B cell (primary cell): ENCODE results near the gene NSD1. TPM values are rescaled to one million over a fixed set of nuclear protein-coding genes. Genes with fewer than 3 reads are reported as not detected.

Source experiments
- ATAC-seq: fragments of 200-7000 bp; cut with Tn5 transposase; one replicate; pipeline ENCODE4 v1.10.0; 2021; ENCODE audit warnings: low read depth, mild to moderate bottlenecking, moderate number of reproducible peaks, moderate library complexity
- CTCF ChIA-PET: fragments of 350-600 bp; sonication (Branson Sonifier 250); formaldehyde crosslinking; loops from one replicate; lab custom pipeline; 2021; ENCODE audit warnings: antibody characterized with exemption, inconsistent platforms; lab: Charles Lee
- POLR2A ChIA-PET: fragments of 350-600 bp; sonication (Branson Sonifier 250); formaldehyde crosslinking; loops from one replicate; lab custom pipeline; 2021; ENCODE audit warnings: antibody characterized with exemption; lab: Charles Lee
- DNase-seq: peaks from one replicate; pipeline ENCODE4 v3.0.0; 2013
- H2AFZ ChIP-seq: 2 replicates; pipeline ENCODE4 v1.6.1; 2012; ENCODE audit warnings: mild to moderate bottlenecking, low read depth, low read length; ENCODE audit not compliant: insufficient read depth, poor library complexity, severe bottlenecking
- H3K27ac ChIP-seq, 2 donors: 1 replicate in 1 of 2; 2 replicates in 1 of 2; pipeline ENCODE4 v1.5.1; 2012 to 2013; ENCODE audit warnings: low read length in 2 of 2, mild to moderate bottlenecking in 2 of 2, moderate library complexity in 1 of 2
- H3K27me3 ChIP-seq, 4 experiments: fragments of 200-600 bp in 1 of 4; sonication (generic) in 1 of 4; replicated peaks in 1 of 4; 1 replicate in 2 of 4; 2 replicates in 2 of 4; pipeline versions ENCODE4 v1.6.1 to v1.7.0; 2013 to 2016; ENCODE audit warnings: low read length in 3 of 4, mild to moderate bottlenecking in 2 of 4, mixed read lengths in 1 of 4, moderate library complexity in 1 of 4; ENCODE audit not compliant: insufficient read depth in 4 of 4, control insufficient read depth in 3 of 4; ENCODE audit errors: control extremely low read depth in 1 of 4
- H3K36me3 ChIP-seq, 2 experiments: replicated peaks in 1 of 2; 1 replicate in 1 of 2; 2 replicates in 1 of 2; pipeline versions ENCODE4 v1.6.1 to v1.7.1; 2013; ENCODE audit warnings: low read length in 1 of 2; ENCODE audit not compliant: insufficient read depth in 2 of 2, control insufficient read depth in 1 of 2; ENCODE audit errors: control extremely low read depth in 1 of 2, extremely low read depth in 1 of 2
- H3K4me1 ChIP-seq, 2 donors: fragments of 200-600 bp in 1 of 2; sonication (generic) in 1 of 2; 1 replicate in 1 of 2; 2 replicates in 1 of 2; pipeline versions ENCODE4 v1.5.1 to v1.6.1; 2013 to 2017; ENCODE audit warnings: low read length in 2 of 2; ENCODE audit not compliant: control insufficient read depth in 2 of 2, insufficient read depth in 2 of 2
- H3K4me2 ChIP-seq: replicated peaks from 2 replicates; pipeline ENCODE3; 2012; ENCODE audit warnings: mild to moderate bottlenecking, low read depth, low read length; ENCODE audit not compliant: poor library complexity, severe bottlenecking
- H3K4me3 ChIP-seq, 5 experiments: fragments of 200-600 bp in 1 of 5; sonication (generic) in 1 of 5; 1 replicate in 3 of 5; 2 replicates in 2 of 5; pipeline versions ENCODE4 v1.5.1 to v1.7.0; 2011 to 2016; ENCODE audit warnings: low read length in 4 of 5, mild to moderate bottlenecking in 4 of 5, low read depth in 2 of 5, control low read depth in 1 of 5, moderate library complexity in 1 of 5; ENCODE audit not compliant: insufficient read depth in 1 of 5; ENCODE audit errors: control extremely low read depth in 1 of 5, extremely low read depth in 1 of 5
- H3K79me2 ChIP-seq: fragments of 200-600 bp; sonication (generic); one replicate; pipeline ENCODE4 v1.6.0; 2016; ENCODE audit warnings: low read length; ENCODE audit not compliant: control insufficient read depth, insufficient read depth
- H3K9ac ChIP-seq: fragments of 200-600 bp; sonication (generic); 2 replicates; pipeline ENCODE4 v1.6.1; 2017; ENCODE audit warnings: mild to moderate bottlenecking, low read length, moderate library complexity
- H3K9me3 ChIP-seq, 3 donors: one replicate each; pipeline versions ENCODE4 v1.6.1 to v1.7.1; 2013; ENCODE audit warnings: low read length in 2 of 3; ENCODE audit not compliant: control insufficient read depth in 2 of 3, insufficient read depth in 1 of 3; ENCODE audit errors: control extremely low read depth in 1 of 3
- H4K20me1 ChIP-seq: 2 replicates; pipeline ENCODE4 v1.6.0; 2012; ENCODE audit warnings: mild to moderate bottlenecking, low read length; ENCODE audit not compliant: insufficient read depth, control insufficient read depth, poor library complexity, severe bottlenecking
- H3K27ac Mint-ChIP-seq: one replicate; pipeline ENCODE4 v1.8.0; 2021; ENCODE audit warnings: mixed read lengths
- H3K27me3 Mint-ChIP-seq: one replicate; pipeline ENCODE4 v1.8.0; 2021; ENCODE audit warnings: mixed read lengths
- H3K4me1 Mint-ChIP-seq: one replicate; pipeline ENCODE4 v1.8.0; 2021; ENCODE audit warnings: mixed read lengths
- H3K4me3 Mint-ChIP-seq: one replicate; pipeline ENCODE4 v1.8.0; 2021; ENCODE audit warnings: mixed read lengths
- H3K9me3 Mint-ChIP-seq: one replicate; pipeline ENCODE4 v1.8.0; 2022; ENCODE audit warnings: mixed read lengths; ENCODE audit not compliant: insufficient read depth
- EZH2 ChIP-seq: IDR thresholded peaks from 2 replicates; pipeline ENCODE4 v1.6.1; 2012; ENCODE audit warnings: borderline replicate concordance, low read depth, mild to moderate bottlenecking, moderate library complexity, low read length; ENCODE audit not compliant: insufficient read depth, poor library complexity, severe bottlenecking
- WGBS: methylation state at CpG from one replicate; pipeline ENCODE4 v1.1.5; 2013; ENCODE audit warnings: missing lambda C conversion rate; ENCODE audit not compliant: insufficient coverage; 5-methylcytosine and 5-hydroxymethylcytosine counted together
- intact Hi-C: fragments of 100-400 bp; cut with micrococcal nuclease; formaldehyde crosslinking; loops from one replicate; pipeline ENCODE4 v1.10.0; 2022
- polyA plus RNA-seq: library from polyadenylated mRNA; depleted of rRNA; stranded (reverse); fragments of >200 nt; gene quantifications from 2 replicates; pipeline ENCODE4 v1.2.3, GENCODE V29; 2012
- total RNA-seq, 2 donors: library from RNA; stranded (reverse); fragments of 120-200 nt in 1 of 2; gene quantifications; 1 replicate in 1 of 2; 2 replicates in 1 of 2; pipeline versions ENCODE4 v1.2.3 to v1.2.4, GENCODE V29; 2013 to 2022
- TF ChIP-seq, protein P1 (sequence below): fragments of 200-600 bp; IDR thresholded peaks from one replicate; pipeline ENCODE4 v1.8.0; 2022; ENCODE audit warnings: antibody characterized with exemption, mild to moderate bottlenecking

The NSD1 gene
- total and polyA plus RNA-seq, 2 donors (not counting 1 experiment from before 2014, with no cell fraction given), result 10.8 to 145 TPM

DNA sequence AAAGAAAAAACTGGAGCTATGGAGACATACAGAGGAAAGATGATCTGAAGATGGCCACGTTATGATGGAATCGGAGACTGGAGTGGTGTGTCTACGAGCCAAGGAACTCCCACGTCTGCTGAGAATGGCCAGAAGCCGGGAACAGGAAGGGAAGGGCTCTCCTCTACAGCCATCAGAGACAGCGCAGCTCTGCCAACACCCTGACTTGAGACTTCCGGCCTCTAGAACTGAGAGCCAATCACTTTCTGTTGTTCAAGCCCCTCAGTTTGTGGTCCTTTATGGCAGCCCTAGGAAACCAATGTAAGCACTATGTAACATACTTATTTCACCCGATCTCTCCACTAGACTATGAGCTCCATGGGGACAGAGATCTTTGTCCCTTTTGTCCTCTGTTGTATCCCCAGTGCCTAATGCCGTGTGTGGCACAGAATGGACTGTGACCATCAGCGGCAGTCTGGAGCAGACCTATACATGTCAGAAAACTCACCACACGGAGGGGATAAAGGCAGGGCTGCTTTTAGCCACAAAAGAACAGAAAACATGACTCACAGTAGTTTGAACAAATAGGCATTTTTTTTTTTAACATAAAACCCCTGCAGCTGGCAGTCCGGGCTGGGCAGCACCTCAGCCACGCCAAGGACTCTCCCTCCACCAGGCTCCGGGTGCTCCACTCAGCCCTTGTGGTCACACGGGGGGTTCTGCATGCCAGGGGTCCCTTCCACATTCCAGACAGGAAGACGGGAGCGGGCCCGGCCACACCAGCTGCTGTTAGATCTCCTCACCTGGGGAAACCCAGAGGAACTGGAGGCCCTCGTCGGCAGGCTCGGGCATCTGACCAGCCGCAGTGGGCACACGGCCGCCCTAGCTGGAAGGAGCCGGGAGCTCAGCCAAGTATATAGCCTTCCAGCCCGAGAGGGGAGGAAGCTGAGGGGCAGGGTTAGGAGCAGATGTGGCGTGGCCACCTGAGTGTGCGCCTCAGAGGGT, 194.3 kb downstream of the NSD1 start:
- Mint-ChIP-seq H3K4me1 (peaks cover 19% of the 10 kb centered on the region), H3K4me3 (no peak overlapping the region), H3K9me3 (no peaks in the 10 kb centered on the region), H3K27me3 (no peaks in the 10 kb centered on the region), H3K27ac (peak overlapping the region; percentile 51)
- Histone ChIP-seq H3K4me3 (no peak overlapping the region), H3K9me3 (no peaks in the 10 kb centered on the region), H3K36me3 (peaks cover 4 to 25% of the 10 kb centered on the region in 2 experiments), H3K79me2 (peaks cover 9% of the 10 kb centered on the region), H3K4me1 (peaks cover 16 to 20% of the 10 kb centered on the region in 2 donors), H2AFZ (no peak overlapping the region), H3K4me2 (no peak overlapping the region), H3K27ac (no peak overlapping the region), H4K20me1 (peaks cover 15% of the 10 kb centered on the region), H3K9ac (no peak overlapping the region), H3K27me3 (no peaks in the 10 kb centered on the region)
- no peak for DNase-seq
- no peak for ATAC-seq
- WGBS, result 71% methylated on average over 24 of the region's 28 CpGs
- ChIA-PET CTCF (interaction anchor here (0.9 to 2.1 kb wide), 6 partner anchors 9 to 214 kb away, joined by 3 to 6 read pairs (median 4); no protein-coding TSS in a partner anchor), POLR2A (no interaction called here)
- TF ChIP-seq, protein P1, sequence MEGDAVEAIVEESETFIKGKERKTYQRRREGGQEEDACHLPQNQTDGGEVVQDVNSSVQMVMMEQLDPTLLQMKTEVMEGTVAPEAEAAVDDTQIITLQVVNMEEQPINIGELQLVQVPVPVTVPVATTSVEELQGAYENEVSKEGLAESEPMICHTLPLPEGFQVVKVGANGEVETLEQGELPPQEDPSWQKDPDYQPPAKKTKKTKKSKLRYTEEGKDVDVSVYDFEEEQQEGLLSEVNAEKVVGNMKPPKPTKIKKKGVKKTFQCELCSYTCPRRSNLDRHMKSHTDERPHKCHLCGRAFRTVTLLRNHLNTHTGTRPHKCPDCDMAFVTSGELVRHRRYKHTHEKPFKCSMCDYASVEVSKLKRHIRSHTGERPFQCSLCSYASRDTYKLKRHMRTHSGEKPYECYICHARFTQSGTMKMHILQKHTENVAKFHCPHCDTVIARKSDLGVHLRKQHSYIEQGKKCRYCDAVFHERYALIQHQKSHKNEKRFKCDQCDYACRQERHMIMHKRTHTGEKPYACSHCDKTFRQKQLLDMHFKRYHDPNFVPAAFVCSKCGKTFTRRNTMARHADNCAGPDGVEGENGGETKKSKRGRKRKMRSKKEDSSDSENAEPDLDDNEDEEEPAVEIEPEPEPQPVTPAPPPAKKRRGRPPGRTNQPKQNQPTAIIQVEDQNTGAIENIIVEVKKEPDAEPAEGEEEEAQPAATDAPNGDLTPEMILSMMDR, result no peak
- no peak for TF ChIP-seq EZH2
- intact Hi-C loops, result no loop called here
